ENCODE measurements around the gene PTP4A2. TPM values are rescaled to one million over a fixed set of nuclear protein-coding genes. Genes with fewer than 3 reads are reported as not detected.
A peak's percentile ranks its signal among the peaks of the same experiment; 100 is the strongest.
"Not testable (repeated sequence)": the region's sequence is repeated elsewhere in the genome, so short reads cannot be mapped to it uniquely, and the experiment has no call there.

PTP4A2 gene
- total RNA-seq, 2 donors from 2014 or later, result 133 to 196 TPM

DNA sequence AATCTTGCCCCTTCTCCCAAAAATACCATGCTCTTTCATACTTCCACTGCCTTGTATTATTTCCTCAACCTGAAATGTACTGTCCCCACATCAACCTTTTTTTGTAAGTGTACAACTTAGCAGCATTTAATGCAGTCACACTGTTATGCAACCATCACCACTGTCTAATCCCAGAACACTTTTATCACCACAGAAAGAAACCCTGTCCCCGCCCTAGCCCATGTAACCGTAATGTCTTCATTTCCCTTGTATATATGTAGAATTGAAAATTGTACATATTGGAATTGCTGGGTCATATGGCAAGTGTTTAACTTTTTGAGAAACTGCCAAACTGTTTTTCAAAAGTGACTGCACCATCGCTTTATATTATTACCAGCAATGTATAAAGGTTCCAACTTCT, 37.4 kb downstream of the PTP4A2 start:
- no peak for DNase-seq (ENCODE audit: low spot score)
- no peaks in the 10 kb centered on the region for H3K9me3 ChIP-seq
- 94% methylated on average over 3 of the region's 3 CpGs for WGBS
- H3K27ac ChIP-seq, result no peak overlapping the region
- H3K36me3 ChIP-seq, result no peaks in the 10 kb centered on the region
- H3K4me3 ChIP-seq, result no peak overlapping the region
- TF ChIP-seq, protein P1, sequence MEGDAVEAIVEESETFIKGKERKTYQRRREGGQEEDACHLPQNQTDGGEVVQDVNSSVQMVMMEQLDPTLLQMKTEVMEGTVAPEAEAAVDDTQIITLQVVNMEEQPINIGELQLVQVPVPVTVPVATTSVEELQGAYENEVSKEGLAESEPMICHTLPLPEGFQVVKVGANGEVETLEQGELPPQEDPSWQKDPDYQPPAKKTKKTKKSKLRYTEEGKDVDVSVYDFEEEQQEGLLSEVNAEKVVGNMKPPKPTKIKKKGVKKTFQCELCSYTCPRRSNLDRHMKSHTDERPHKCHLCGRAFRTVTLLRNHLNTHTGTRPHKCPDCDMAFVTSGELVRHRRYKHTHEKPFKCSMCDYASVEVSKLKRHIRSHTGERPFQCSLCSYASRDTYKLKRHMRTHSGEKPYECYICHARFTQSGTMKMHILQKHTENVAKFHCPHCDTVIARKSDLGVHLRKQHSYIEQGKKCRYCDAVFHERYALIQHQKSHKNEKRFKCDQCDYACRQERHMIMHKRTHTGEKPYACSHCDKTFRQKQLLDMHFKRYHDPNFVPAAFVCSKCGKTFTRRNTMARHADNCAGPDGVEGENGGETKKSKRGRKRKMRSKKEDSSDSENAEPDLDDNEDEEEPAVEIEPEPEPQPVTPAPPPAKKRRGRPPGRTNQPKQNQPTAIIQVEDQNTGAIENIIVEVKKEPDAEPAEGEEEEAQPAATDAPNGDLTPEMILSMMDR (IDR thresholded peaks at IDR 0.05), result no peak
- TF ChIP-seq POLR2AphosphoS5 (IDR thresholded peaks at IDR 0.05) (no peak), POLR2A (IDR thresholded peaks at IDR 0.05) (no peak)
- H3K4me1 ChIP-seq (replicated peaks), result peaks cover 8% of the 10 kb centered on the region
- intact Hi-C loops (cut with DNase I), result no loop called here
- H3K27me3 ChIP-seq (replicated peaks; ENCODE audit: insufficient read depth), result no peaks in the 10 kb centered on the region

DNA sequence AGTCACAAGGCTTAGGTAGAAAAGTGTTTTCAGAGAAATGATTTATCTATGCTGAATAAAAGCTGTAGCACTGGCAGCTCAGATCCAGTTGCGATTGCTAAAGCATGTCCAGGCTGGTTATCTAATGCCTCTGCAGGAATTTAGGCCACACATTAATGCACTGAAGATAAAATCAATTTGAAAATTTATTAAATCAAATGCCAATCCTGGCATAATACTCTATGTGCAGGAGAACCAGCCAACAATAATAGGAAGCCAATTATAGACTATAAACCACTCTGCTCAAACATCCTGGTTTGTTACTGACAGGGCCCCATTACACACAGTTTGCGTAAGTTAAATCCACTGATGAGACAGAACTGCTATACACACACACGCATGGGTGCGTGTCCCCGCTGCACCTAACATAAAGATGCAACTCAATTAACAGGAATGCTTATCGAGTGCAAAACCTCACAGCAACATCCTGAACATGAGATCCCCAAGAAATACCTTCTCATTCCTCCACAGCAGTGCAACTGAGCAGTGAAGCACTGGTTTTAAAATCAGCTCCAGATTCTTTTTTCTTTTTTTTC, 40.6 kb downstream of the PTP4A2 start:
- Histone ChIP-seq H3K9me3 (no peaks in the 10 kb centered on the region), H3K27ac (peak overlapping the region; percentile 30 to 31), H3K36me3 (no peaks in the 10 kb centered on the region), H3K4me3 (no peak overlapping the region), H3K4me1 (replicated peaks) (peaks cover 8% of the 10 kb centered on the region), H3K27me3 (replicated peaks; ENCODE audit: insufficient read depth) (no peaks in the 10 kb centered on the region)
- DNase-seq (ENCODE audit: low spot score), result peak; percentile 71
- 13% methylated on average over 6 of the region's 6 CpGs for WGBS
- peak; percentile 92 for TF ChIP-seq POLR2AphosphoS5 (IDR thresholded peaks at IDR 0.05)
- TF ChIP-seq POLR2A (IDR thresholded peaks at IDR 0.05), result no peak
- intact Hi-C loops (cut with DNase I), result no loop called here

DNA sequence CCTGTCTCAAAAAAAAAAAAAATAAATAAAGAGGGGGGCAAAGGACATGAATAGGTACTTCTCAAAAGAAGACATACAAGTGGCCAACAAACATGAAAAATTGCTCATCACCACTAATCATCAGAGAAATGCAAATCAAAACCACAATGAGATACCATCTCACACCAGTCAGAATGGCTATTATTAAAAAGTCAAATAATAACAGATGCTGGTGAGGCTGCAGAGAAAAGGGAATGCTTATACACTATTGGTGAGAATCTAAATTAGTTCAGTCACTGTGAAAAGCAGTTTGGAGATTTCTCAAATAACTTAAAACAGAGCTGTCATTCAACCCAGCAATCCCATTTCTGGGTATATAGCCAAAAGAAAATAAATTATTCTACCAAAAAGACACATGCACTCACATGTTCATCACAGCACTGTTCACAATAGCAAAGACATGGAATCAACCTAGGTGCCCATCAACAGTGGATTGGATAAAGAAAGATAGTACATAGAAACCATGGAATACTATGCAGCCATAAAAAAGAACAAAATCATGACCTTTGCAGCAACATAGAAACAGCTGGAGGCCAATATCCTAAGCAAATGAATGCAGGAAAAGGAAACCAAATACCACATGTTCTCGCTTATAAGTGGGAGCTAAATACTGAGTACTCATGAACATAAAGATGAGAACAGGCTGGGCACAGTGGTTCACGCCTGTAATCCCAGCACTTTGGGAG, 42.5 kb downstream of the PTP4A2 start:
- H3K27ac ChIP-seq; DNase-seq (ENCODE audit: low spot score); H3K27me3 ChIP-seq (replicated peaks; ENCODE audit: insufficient read depth); intact Hi-C loops (cut with DNase I); H3K4me3 ChIP-seq; H3K36me3 ChIP-seq; H3K9me3 ChIP-seq; H3K4me1 ChIP-seq (replicated peaks): not testable (repeated sequence)
- 98% methylated on average over 2 of the region's 2 CpGs for WGBS

DNA sequence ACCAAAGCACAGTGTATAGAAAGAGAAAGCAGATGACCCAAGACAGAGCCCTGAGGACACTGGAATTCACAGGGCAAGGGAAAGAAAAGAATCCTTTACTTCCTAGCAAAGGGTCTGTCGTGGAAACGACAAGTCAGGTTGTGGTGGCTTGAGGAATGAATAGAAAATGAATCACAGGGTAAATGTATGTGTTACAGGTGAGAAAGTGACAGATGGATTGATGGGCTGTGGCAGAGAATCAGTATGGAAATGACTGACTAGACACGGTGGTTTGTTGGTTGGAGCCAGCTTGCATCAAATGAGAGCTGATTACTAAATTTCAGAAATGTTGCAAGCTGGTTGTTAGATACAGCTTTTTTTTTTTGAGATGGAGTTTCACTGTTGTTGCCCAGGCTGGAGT, 46.9 kb downstream of the PTP4A2 start:
- TF ChIP-seq POLR2AphosphoS5 (IDR thresholded peaks at IDR 0.05) (no peak), POLR2A (IDR thresholded peaks at IDR 0.05) (no peak)
- TF ChIP-seq, protein P1 (IDR thresholded peaks at IDR 0.05), result no peak
- intact Hi-C loops (cut with DNase I), result no loop called here
- Histone ChIP-seq H3K4me1 (replicated peaks) (no peaks in the 10 kb centered on the region), H3K27ac (no peak overlapping the region), H3K9me3 (no peaks in the 10 kb centered on the region), H3K27me3 (replicated peaks; ENCODE audit: insufficient read depth) (no peaks in the 10 kb centered on the region), H3K36me3 (no peaks in the 10 kb centered on the region), H3K4me3 (no peak overlapping the region)
- 75% methylated on average over 3 of the region's 3 CpGs for WGBS
- no peak for DNase-seq (ENCODE audit: low spot score)

DNA sequence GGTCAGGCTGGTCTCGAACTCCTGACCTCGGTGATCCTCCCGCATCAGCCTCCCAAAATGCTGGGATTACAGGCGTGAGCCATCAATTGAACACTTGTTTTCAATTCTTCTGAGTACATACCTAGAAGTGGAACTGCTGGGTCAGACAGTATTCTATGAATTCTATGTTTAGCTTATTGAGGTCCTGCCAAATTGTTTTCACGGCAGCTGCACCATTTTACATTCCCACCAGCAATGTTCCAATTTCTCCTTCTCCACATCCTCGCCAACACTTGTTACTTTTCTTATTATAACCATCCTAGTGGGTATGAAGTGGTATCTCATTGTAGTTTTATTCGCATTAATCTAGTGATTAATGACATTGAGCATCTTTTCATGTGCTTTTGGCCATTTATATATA, 49.9 kb downstream of the PTP4A2 start:
- H3K36me3 ChIP-seq, result no peaks in the 10 kb centered on the region
- no peaks in the 10 kb centered on the region for H3K4me1 ChIP-seq (replicated peaks)
- intact Hi-C loops (cut with DNase I), result no loop called here
- H3K27me3 ChIP-seq (replicated peaks; ENCODE audit: insufficient read depth), result no peaks in the 10 kb centered on the region
- no peaks in the 10 kb centered on the region for H3K9me3 ChIP-seq
- no peak overlapping the region for H3K4me3 ChIP-seq
- WGBS, result 78% methylated on average over 7 of the region's 7 CpGs
- H3K27ac ChIP-seq, result no peak overlapping the region
- no peak for DNase-seq (ENCODE audit: low spot score)
- TF ChIP-seq POLR2AphosphoS5 (IDR thresholded peaks at IDR 0.05) (no peak), POLR2A (IDR thresholded peaks at IDR 0.05) (no peak)
- TF ChIP-seq, protein P1 (IDR thresholded peaks at IDR 0.05), result no peak

DNA sequence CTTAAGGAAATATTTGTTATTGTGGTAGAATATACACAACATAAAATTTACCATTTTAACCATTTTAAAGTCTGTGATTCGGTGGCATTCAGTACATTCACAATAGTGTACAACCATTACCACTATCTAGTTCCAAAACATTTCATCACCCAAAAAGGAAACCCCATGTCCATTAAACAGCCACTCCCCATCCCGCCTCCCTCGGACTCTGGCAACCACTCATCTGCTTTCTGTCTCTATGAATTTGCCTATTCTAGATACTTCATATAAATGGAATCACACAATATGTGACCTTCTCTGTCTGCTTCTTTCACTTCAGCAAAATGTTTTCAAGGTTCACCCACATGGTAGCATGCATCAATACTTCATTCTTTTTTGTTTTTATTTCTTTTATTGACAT, 51.3 kb downstream of the PTP4A2 start:
- no peak for DNase-seq (ENCODE audit: low spot score)
- WGBS, result 62% methylated on average over 3 of the region's 3 CpGs
- no peak overlapping the region for H3K27ac ChIP-seq

More for the DNA sequence above, 51.3 kb downstream of the PTP4A2 start:
- intact Hi-C loops (cut with DNase I), result no loop called here
- no peaks in the 10 kb centered on the region for H3K4me1 ChIP-seq (replicated peaks)
- no peak overlapping the region for H3K4me3 ChIP-seq
- no peaks in the 10 kb centered on the region for H3K9me3 ChIP-seq
- H3K27me3 ChIP-seq (replicated peaks; ENCODE audit: insufficient read depth), result no peaks in the 10 kb centered on the region
- TF ChIP-seq POLR2AphosphoS5 (IDR thresholded peaks at IDR 0.05) (no peak), POLR2A (IDR thresholded peaks at IDR 0.05) (no peak)
- TF ChIP-seq, protein P1 (IDR thresholded peaks at IDR 0.05), result no peak
- H3K36me3 ChIP-seq, result no peaks in the 10 kb centered on the region
